ENCODE results near the gene UROD.
A peak's percentile ranks its signal among the peaks of the same experiment; 100 is the strongest.
"Not testable (repeated sequence)": the region's sequence is repeated elsewhere in the genome, so short reads cannot be mapped to it uniquely, and the experiment has no call there.

The UROD gene

GRCh38 chr1:45011837-45012638 is at the start of gene UROD:
UROD (plus strand) TSS chr1:45012254; CDS start chr1:45012266, 12 bp downstream.
- peak; percentile 99 for DNase-seq

- peak; percentile 94 for DNase-seq
Measured at GRCh38 chr1:44962729-44963128, 49.3 kb upstream of the UROD start.

GRCh38 chr1:44964396-44964795 is 47.7 kb upstream of the UROD start:
- no peak for DNase-seq

GRCh38 chr1:44970317-44970716 is 41.7 kb upstream of the UROD start:
- DNase-seq = no peak

GRCh38 chr1:44973645-44974044 is 38.4 kb upstream of the UROD start:
- no peak for DNase-seq

GRCh38 chr1:44976252-44976651 is 35.8 kb upstream of the UROD start:
- DNase-seq = no peak

GRCh38 chr1:44977372-44977771 is 34.7 kb upstream of the UROD start:
- DNase-seq = not testable (repeated sequence)

GRCh38 chr1:44985747-44986359 is 26.2 kb upstream of the UROD start:
- DNase-seq = peak; percentile 34

GRCh38 chr1:44988531-44989156 is 23.4 kb upstream of the UROD start:
- DNase-seq = no peak

GRCh38 chr1:44994309-44994898 is 17.6 kb upstream of the UROD start:
- no peak for DNase-seq

GRCh38 chr1:44995467-44996238 is 16.4 kb upstream of the UROD start:
- DNase-seq = no peak

GRCh38 chr1:44999232-44999631 is 12.8 kb upstream of the UROD start:
- DNase-seq = no peak

- no peak for DNase-seq
Measured at GRCh38 chr1:45001011-45001481, 11.0 kb upstream of the UROD start.

- not testable (repeated sequence) for DNase-seq
Measured at GRCh38 chr1:45001576-45001975, 10.5 kb upstream of the UROD start.

- no peak for DNase-seq
Measured at GRCh38 chr1:45002650-45003645, 9.1 kb upstream of the UROD start.

- no peak for DNase-seq
Measured at GRCh38 chr1:45003741-45004140, 8.3 kb upstream of the UROD start.

- no peak for DNase-seq
Measured at GRCh38 chr1:45004281-45004920, 7.7 kb upstream of the UROD start.

GRCh38 chr1:45005761-45006160 is 6.3 kb upstream of the UROD start:
- no peak for DNase-seq

- DNase-seq = no peak
Measured at GRCh38 chr1:45007311-45007710, 4.7 kb upstream of the UROD start.

GRCh38 chr1:45008076-45008475 is 4.0 kb upstream of the UROD start:
- DNase-seq = no peak

GRCh38 chr1:45008516-45008915 is 3.5 kb upstream of the UROD start:
- no peak for DNase-seq

Data from DMS53 (cell line).